ENCODE results near the gene TEX10. TPM values are rescaled to one million over a fixed set of nuclear protein-coding genes. Genes with fewer than 3 reads are reported as not detected.

TEX10 gene
- total RNA-seq, 4 donors from 2014 or later, result 17.1 to 33.6 (median 22.9) TPM

DNA sequence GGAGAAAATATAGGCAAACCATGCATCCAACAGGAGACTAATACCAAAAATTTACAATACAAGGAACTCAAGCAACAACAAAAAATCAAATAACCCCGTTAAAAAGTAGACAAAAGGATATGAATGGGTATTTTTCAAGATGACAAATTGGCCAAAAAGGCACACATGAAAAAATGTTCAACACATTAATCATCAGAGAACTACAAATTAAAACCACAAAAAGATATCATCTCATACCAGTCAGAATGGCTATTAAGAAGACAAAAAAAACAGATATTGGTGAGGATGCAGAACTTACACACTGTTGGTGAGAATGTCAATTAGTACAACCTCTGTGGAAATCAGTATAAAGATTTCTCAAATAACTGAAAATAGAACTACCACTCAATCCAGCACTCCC, 35.0 kb downstream of the TEX10 start:
- Histone ChIP-seq H3K4me1 (no peaks in the 10 kb centered on the region), H3K9me3 (no peaks in the 10 kb centered on the region), H3K27me3 (no peaks in the 10 kb centered on the region), H3K4me3 (no peak overlapping the region), H3K27ac (no peak overlapping the region), H3K36me3 (peaks cover 19% of the 10 kb centered on the region)
- 79% methylated on average over 1 of the region's 1 CpG for WGBS
- no peak for DNase-seq (ENCODE audit: low spot score in 2 of 2)
- no peak for TF ChIP-seq EP300 (IDR thresholded peaks at IDR 0.05)
- TF ChIP-seq POLR2AphosphoS5 (IDR thresholded peaks at IDR 0.05), result no peak
- TF ChIP-seq CTCF (IDR thresholded peaks at IDR 0.05), result no peak
- no peak for TF ChIP-seq POLR2A (IDR thresholded peaks at IDR 0.05)

- Histone ChIP-seq H3K4me3 (no peak overlapping the region), H3K36me3 (peaks cover 32% of the 10 kb centered on the region), H3K4me1 (no peaks in the 10 kb centered on the region), H3K9me3 (no peaks in the 10 kb centered on the region), H3K27me3 (no peaks in the 10 kb centered on the region), H3K27ac (no peak overlapping the region)
- DNase-seq (ENCODE audit: low spot score in 2 of 2), result no peak
- WGBS, result 92% methylated on average over 4 of the region's 4 CpGs
- TF ChIP-seq CTCF (IDR thresholded peaks at IDR 0.05), result no peak
- TF ChIP-seq POLR2A (IDR thresholded peaks at IDR 0.05), result no peak
- no peak for TF ChIP-seq EP300 (IDR thresholded peaks at IDR 0.05)
- TF ChIP-seq POLR2AphosphoS5 (IDR thresholded peaks at IDR 0.05), result no peak
Measured at GRCh38 chr9:100315561-100315960, 37.2 kb downstream of the TEX10 start.

- H3K36me3 ChIP-seq, result peaks cover 55% of the 10 kb centered on the region
- H3K4me1 ChIP-seq, result no peaks in the 10 kb centered on the region
- DNase-seq (ENCODE audit: low spot score in 2 of 2), result no peak
- WGBS, result 85% methylated on average over 2 of the region's 2 CpGs
- H3K9me3 ChIP-seq, result no peaks in the 10 kb centered on the region
- H3K27me3 ChIP-seq, result no peaks in the 10 kb centered on the region
- no peak overlapping the region for H3K4me3 ChIP-seq
- TF ChIP-seq CTCF (IDR thresholded peaks at IDR 0.05) (no peak), EP300 (IDR thresholded peaks at IDR 0.05) (no peak), POLR2A (IDR thresholded peaks at IDR 0.05) (no peak), POLR2AphosphoS5 (IDR thresholded peaks at IDR 0.05) (no peak)
- no peak overlapping the region for H3K27ac ChIP-seq
Measured at GRCh38 chr9:100309992-100310391, 42.8 kb downstream of the TEX10 start.

DNA sequence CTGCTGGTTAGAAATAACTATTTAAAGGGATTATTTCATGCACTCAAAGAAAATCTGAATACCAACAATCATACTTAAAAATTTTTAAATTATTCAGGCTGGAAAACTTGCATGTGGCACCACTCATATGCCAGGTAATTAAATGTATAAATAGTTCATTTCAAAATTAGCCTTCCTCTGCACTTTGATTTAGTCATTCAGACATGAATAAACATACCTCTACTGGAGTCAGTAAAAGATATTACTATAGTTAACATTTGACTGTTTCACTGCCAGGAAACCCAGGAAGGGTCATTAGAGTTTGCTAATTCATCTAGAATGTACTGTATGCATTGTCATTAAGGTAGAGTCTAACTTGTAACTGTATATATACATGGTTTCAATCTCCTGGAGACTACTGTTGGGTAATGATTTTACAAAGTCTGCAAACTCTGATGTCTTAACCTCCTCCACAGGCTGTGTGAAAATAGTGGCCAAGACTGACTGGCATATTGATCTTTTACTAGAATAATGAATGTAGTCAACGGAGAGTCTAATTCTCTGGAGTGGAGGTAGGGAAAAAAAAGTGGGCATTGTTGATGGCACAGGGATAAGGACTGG, 43.7 kb downstream of the TEX10 start:
- H3K27me3 ChIP-seq, result no peaks in the 10 kb centered on the region
- DNase-seq (ENCODE audit: low spot score in 2 of 2), result no peak
- no peak for TF ChIP-seq EP300 (IDR thresholded peaks at IDR 0.05)
- no peak for TF ChIP-seq POLR2A (IDR thresholded peaks at IDR 0.05)
- no peak for TF ChIP-seq POLR2AphosphoS5 (IDR thresholded peaks at IDR 0.05)
- no peak for TF ChIP-seq CTCF (IDR thresholded peaks at IDR 0.05)
- peaks cover 64% of the 10 kb centered on the region for H3K36me3 ChIP-seq
- no peaks in the 10 kb centered on the region for H3K4me1 ChIP-seq
- 86% methylated on average over 1 of the region's 1 CpG for WGBS
- H3K27ac ChIP-seq, result no peak overlapping the region
- H3K9me3 ChIP-seq, result no peaks in the 10 kb centered on the region
- H3K4me3 ChIP-seq, result no peak overlapping the region

GRCh38 chr9:100307080-100307479, 45.7 kb downstream of the TEX10 start:
- H3K36me3 ChIP-seq, result peaks cover 67% of the 10 kb centered on the region

More at GRCh38 chr9:100307080-100307479, 45.7 kb downstream of the TEX10 start:
- H3K4me3 ChIP-seq, result no peak overlapping the region
- no peaks in the 10 kb centered on the region for H3K4me1 ChIP-seq
- no peak for TF ChIP-seq CTCF (IDR thresholded peaks at IDR 0.05)
- no peak overlapping the region for H3K27ac ChIP-seq
- no peaks in the 10 kb centered on the region for H3K27me3 ChIP-seq
- DNase-seq (ENCODE audit: low spot score in 2 of 2), result no peak
- no peaks in the 10 kb centered on the region for H3K9me3 ChIP-seq
- 82% methylated on average over 2 of the region's 2 CpGs for WGBS

All from suprapubic skin (tissue), 4 donors.